Adrenal gland (tissue), 5 donors: ENCODE measurements around the gene FCAR.

Experiments used
- CTCF ChIP-seq, 6 experiments: fragments of 450-650 bp in 4 of 6; fragments of 200-600 bp in 2 of 6; sonication (generic) in 1 of 6; IDR thresholded peaks; 1 replicate in 5 of 6; 2 replicates in 1 of 6; pipeline versions ENCODE4 v1.5.1 to v1.8.0; 2016 to 2021; ENCODE audit warnings: antibody characterized with exemption in 6 of 6, mild to moderate bottlenecking in 2 of 6, moderate library complexity in 1 of 6
- POLR2A ChIP-seq, 2 donors: fragments of 450-650 bp; IDR thresholded peaks; one replicate each; pipeline ENCODE4 v1.6.1; 2017; ENCODE audit warnings: antibody characterized with exemption in 2 of 2, mild to moderate bottlenecking in 2 of 2, moderate library complexity in 1 of 2
- donor health status: DM: no; HTN: no; CAD: no.

GRCh38 chr19:54851353-54851752 is 22.7 kb upstream of the FCAR start:
- no peak for TF ChIP-seq CTCF (IDR thresholded peaks at IDR 0.05)
- no peak for TF ChIP-seq POLR2A (IDR thresholded peaks at IDR 0.05)
